ENCODE results near the gene ELMO1. TPM values are rescaled to one million over a fixed set of nuclear protein-coding genes. Genes with fewer than 3 reads are reported as not detected.

Gene ELMO1
- total and polyA plus RNA-seq, 9 donors: 8.9 to 48.9 (median 28.0) TPM

GRCh38 chr7:36821617-36822016 is 627.0 kb downstream of the ELMO1 start:
- Histone ChIP-seq H3K36me3 (no peaks in the 10 kb centered on the region), H3K9me3 (no peaks in the 10 kb centered on the region), H3K4me1 (ENCODE audit: insufficient read depth) (no peaks in the 10 kb centered on the region), H3K4me3 (no peak overlapping the region), H3K27ac (no peak overlapping the region), H3K27me3 (no peaks in the 10 kb centered on the region)
- DNase-seq: no peak
- no peak for TF ChIP-seq EP300 (IDR thresholded peaks at IDR 0.05)
- TF ChIP-seq POLR2A (IDR thresholded peaks at IDR 0.05): no peak
- TF ChIP-seq CTCF (IDR thresholded peaks at IDR 0.05): no peak
- intact Hi-C loops (cut with DNase I): no loop called here

GRCh38 chr7:36820527-36821170 is 628.0 kb downstream of the ELMO1 start:
- DNase-seq: no peak
- no peak for TF ChIP-seq POLR2A (IDR thresholded peaks at IDR 0.05)
- TF ChIP-seq EP300 (IDR thresholded peaks at IDR 0.05): no peak
- no peak for TF ChIP-seq CTCF (IDR thresholded peaks at IDR 0.05)
- no peaks in the 10 kb centered on the region for H3K27me3 ChIP-seq
- H3K36me3 ChIP-seq: no peaks in the 10 kb centered on the region
- H3K9me3 ChIP-seq: no peaks in the 10 kb centered on the region
- H3K4me1 ChIP-seq (ENCODE audit: insufficient read depth): no peaks in the 10 kb centered on the region
- H3K4me3 ChIP-seq: no peak overlapping the region
- no peak overlapping the region for H3K27ac ChIP-seq
- intact Hi-C loops (cut with DNase I): no loop called here

GRCh38 chr7:36819639-36820038 is 629.0 kb downstream of the ELMO1 start:
- no peak for DNase-seq
- Histone ChIP-seq H3K27me3 (no peaks in the 10 kb centered on the region), H3K4me1 (ENCODE audit: insufficient read depth) (no peaks in the 10 kb centered on the region), H3K4me3 (no peak overlapping the region), H3K9me3 (no peaks in the 10 kb centered on the region), H3K36me3 (no peaks in the 10 kb centered on the region), H3K27ac (no peak overlapping the region)
- 65 to 69% (median 69%) methylated on average over 1 of the region's 1 CpG for WGBS, 3 donors
- intact Hi-C loops (cut with DNase I): no loop called here
- TF ChIP-seq CTCF (IDR thresholded peaks at IDR 0.05) (no peak), POLR2A (IDR thresholded peaks at IDR 0.05) (no peak), EP300 (IDR thresholded peaks at IDR 0.05) (no peak)

- Histone ChIP-seq H3K9me3 (no peaks in the 10 kb centered on the region), H3K4me3 (no peak overlapping the region), H3K4me1 (ENCODE audit: insufficient read depth) (no peaks in the 10 kb centered on the region), H3K36me3 (no peaks in the 10 kb centered on the region), H3K27ac (no peak overlapping the region), H3K27me3 (no peaks in the 10 kb centered on the region)
- intact Hi-C loops (cut with DNase I): no loop called here
- 46 to 71% (median 47%) methylated on average over 4 of the region's 4 CpGs for WGBS, 3 donors
- DNase-seq: no peak
- TF ChIP-seq POLR2A (IDR thresholded peaks at IDR 0.05): no peak
- TF ChIP-seq CTCF (IDR thresholded peaks at IDR 0.05): no peak
- TF ChIP-seq EP300 (IDR thresholded peaks at IDR 0.05): no peak
Observed at GRCh38 chr7:36814311-36814710, 634.4 kb downstream of the ELMO1 start.

Measured in ovary (tissue), 9 donors.